ENCODE results near the gene PCDHGA1.
"Not testable (repeated sequence)": the region's sequence is repeated elsewhere in the genome, so short reads cannot be mapped to it uniquely, and the experiment has no call there.

Gene PCDHGA1

DNA sequence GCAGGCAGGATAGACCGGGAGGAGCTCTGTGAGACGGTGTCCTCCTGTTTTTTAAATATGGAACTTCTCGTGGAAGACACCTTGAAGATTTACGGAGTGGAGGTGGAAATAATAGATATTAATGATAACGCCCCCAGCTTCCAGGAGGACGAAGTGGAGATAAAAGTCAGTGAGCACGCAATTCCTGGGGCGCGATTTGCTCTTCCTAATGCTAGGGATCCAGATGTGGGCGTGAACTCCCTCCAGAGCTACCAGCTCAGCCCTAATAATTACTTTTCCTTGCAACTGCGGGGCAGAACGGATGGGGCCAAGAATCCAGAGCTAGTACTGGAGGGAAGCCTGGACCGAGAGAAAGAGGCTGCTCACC is 91.2 kb downstream of the PCDHGA1 start:
- TF ChIP-seq, protein P1, sequence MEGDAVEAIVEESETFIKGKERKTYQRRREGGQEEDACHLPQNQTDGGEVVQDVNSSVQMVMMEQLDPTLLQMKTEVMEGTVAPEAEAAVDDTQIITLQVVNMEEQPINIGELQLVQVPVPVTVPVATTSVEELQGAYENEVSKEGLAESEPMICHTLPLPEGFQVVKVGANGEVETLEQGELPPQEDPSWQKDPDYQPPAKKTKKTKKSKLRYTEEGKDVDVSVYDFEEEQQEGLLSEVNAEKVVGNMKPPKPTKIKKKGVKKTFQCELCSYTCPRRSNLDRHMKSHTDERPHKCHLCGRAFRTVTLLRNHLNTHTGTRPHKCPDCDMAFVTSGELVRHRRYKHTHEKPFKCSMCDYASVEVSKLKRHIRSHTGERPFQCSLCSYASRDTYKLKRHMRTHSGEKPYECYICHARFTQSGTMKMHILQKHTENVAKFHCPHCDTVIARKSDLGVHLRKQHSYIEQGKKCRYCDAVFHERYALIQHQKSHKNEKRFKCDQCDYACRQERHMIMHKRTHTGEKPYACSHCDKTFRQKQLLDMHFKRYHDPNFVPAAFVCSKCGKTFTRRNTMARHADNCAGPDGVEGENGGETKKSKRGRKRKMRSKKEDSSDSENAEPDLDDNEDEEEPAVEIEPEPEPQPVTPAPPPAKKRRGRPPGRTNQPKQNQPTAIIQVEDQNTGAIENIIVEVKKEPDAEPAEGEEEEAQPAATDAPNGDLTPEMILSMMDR (IDR thresholded peaks at IDR 0.05; ENCODE audit: low read depth, low read length): no peak
- H3K4me3 ChIP-seq (ENCODE audit: low read depth, low read length): peak overlapping the region; percentile 36

- TF ChIP-seq, protein P1 (IDR thresholded peaks at IDR 0.05; ENCODE audit: low read depth, low read length): no peak
- no peak overlapping the region for H3K4me3 ChIP-seq (ENCODE audit: low read depth, low read length)
These were observed 92.5 kb downstream of the PCDHGA1 start for GRCh38 chr5:141422742-141423291.

- TF ChIP-seq, protein P1 (IDR thresholded peaks at IDR 0.05; ENCODE audit: low read depth, low read length): no peak
- H3K4me3 ChIP-seq (ENCODE audit: low read depth, low read length): no peak overlapping the region
These were observed 97.6 kb downstream of the PCDHGA1 start for GRCh38 chr5:141427783-141428426.

GRCh38 chr5:141430332-141431113 is 100.2 kb downstream of the PCDHGA1 start, which contains the start of gene PCDHGA12:
PCDHGA12 (plus strand) TSS chr5:141430507; CDS start chr5:141430760, 253 bp downstream.
- TF ChIP-seq, protein P1 (IDR thresholded peaks at IDR 0.05; ENCODE audit: low read depth, low read length): no peak
- H3K4me3 ChIP-seq (ENCODE audit: low read depth, low read length): no peak within 1 kb of the TSS

GRCh38 chr5:141431286-141431685 is 101.0 kb downstream of the PCDHGA1 start:
- TF ChIP-seq, protein P1 (IDR thresholded peaks at IDR 0.05; ENCODE audit: low read depth, low read length): no peak
- no peak overlapping the region for H3K4me3 ChIP-seq (ENCODE audit: low read depth, low read length)

- not testable (repeated sequence) for H3K4me3 ChIP-seq (ENCODE audit: low read depth, low read length)
These were observed 102.0 kb downstream of the PCDHGA1 start for GRCh38 chr5:141432308-141432707.

- H3K4me3 ChIP-seq (ENCODE audit: low read depth, low read length): not testable (repeated sequence)
These were observed 102.4 kb downstream of the PCDHGA1 start for GRCh38 chr5:141432726-141433125.

- H3K4me3 ChIP-seq (ENCODE audit: low read depth, low read length): no peak overlapping the region
- TF ChIP-seq, protein P1 (IDR thresholded peaks at IDR 0.05; ENCODE audit: low read depth, low read length): no peak
These were observed 103.7 kb downstream of the PCDHGA1 start for GRCh38 chr5:141434006-141434405.

Measured in WI38 (cell line).